Naive B cell (primary cell): ENCODE data around the gene CD28. TPM values are rescaled to one million over a fixed set of nuclear protein-coding genes. Genes with fewer than 3 reads are reported as not detected.
"Not testable (repeated sequence)": the region's sequence is repeated elsewhere in the genome, so short reads cannot be mapped to it uniquely, and the experiment has no call there.

ENCODE experiments used
- ATAC-seq, 2 donors: fragments of 150-1000 bp; cut with Tn5 transposase; 2 replicates each; pipeline ENCODE4 v1.10.0; 2021; ENCODE audit warnings: low read depth in 2 of 2, mild to moderate bottlenecking in 2 of 2, moderate library complexity in 2 of 2
- DNase-seq: peaks from one replicate; pipeline ENCODE4 v3.0.0; 2022
- H3K27ac Mint-ChIP-seq, 6 donors: one replicate each; pipeline ENCODE4 v1.8.0; 2020 to 2022; ENCODE audit warnings: mild to moderate bottlenecking in 6 of 6, mixed read lengths in 6 of 6, moderate library complexity in 5 of 6, inconsistent platforms in 2 of 6
- H3K27me3 Mint-ChIP-seq, 3 donors: one replicate each; pipeline ENCODE4 v1.8.0; 2021 to 2022; ENCODE audit warnings: mixed read lengths in 3 of 3, mild to moderate bottlenecking in 1 of 3
- H3K36me3 Mint-ChIP-seq, 2 donors: one replicate each; pipeline ENCODE4 v1.8.0; 2020 to 2022; ENCODE audit warnings: mixed read lengths in 2 of 2, inconsistent platforms in 1 of 2, mild to moderate bottlenecking in 1 of 2
- H3K4me1 Mint-ChIP-seq, 3 donors: one replicate each; pipeline ENCODE4 v1.8.0; 2020 to 2022; ENCODE audit warnings: mixed read lengths in 3 of 3, inconsistent platforms in 1 of 3, mild to moderate bottlenecking in 1 of 3, moderate library complexity in 1 of 3
- H3K4me3 Mint-ChIP-seq, 8 donors: one replicate each; pipeline ENCODE4 v1.8.0; 2020 to 2022; ENCODE audit warnings: mild to moderate bottlenecking in 8 of 8, mixed read lengths in 8 of 8, moderate library complexity in 8 of 8, inconsistent platforms in 2 of 8
- H3K9me3 Mint-ChIP-seq, 7 donors: one replicate each; pipeline ENCODE4 v1.8.0; 2020 to 2022; ENCODE audit warnings: mixed read lengths in 7 of 7, mild to moderate bottlenecking in 5 of 7, inconsistent platforms in 2 of 7, moderate library complexity in 1 of 7
- polyA plus RNA-seq, 6 donors: library from polyadenylated mRNA; unstranded; fragments of 300-500 nt; fragmentation: Illumina TruSeq; gene quantifications; one replicate each; pipeline ENCODE4 v1.2.3, GENCODE V29; 2021; ENCODE audit warnings: low read depth in 6 of 6

CD28 gene
- polyA plus RNA-seq, 6 donors from 2014 or later = 0.05 to 0.58 (median 0.16) TPM

DNA sequence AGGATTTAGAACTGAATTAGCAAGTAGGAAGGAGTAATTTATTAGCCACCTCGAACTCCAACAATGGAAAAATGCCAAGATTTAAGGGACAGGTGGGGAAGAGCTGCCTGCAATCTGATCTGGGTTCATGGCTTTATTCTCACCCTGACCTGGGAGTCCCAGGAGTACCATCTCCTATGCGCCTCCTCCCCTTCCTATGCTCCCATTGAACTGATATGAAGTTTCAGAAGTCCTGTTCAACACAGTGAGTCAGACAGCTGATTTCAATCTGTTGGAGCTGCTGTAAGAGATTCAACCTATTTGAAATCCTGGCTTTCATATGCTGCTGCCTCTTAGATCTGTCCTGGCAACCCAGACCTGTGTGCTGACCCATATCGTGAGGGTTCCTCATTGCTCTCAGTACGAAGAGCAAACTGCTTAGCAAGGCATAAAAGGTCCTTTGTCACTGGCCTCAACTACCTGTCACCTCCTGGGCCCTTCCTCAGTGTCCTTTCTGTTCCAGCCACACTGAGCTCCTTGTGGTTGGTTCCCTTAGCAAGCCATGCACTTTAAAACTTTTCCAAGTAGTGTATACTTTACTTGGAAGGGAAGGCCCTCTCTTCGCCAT, 15.9 kb upstream of the CD28 start:
- Mint-ChIP-seq H3K36me3 (no peaks in the 10 kb centered on the region), H3K4me1 (peaks cover 19 to 32% (median 20%) of the 10 kb centered on the region in 3 donors), H3K4me3 (no peak overlapping the region), H3K9me3 (no peaks in the 10 kb centered on the region), H3K27me3 (peaks cover 66 to 86% (median 81%) of the 10 kb centered on the region in 3 donors), H3K27ac (no peak overlapping the region)
- DNase-seq = no peak
- no peak for ATAC-seq

DNA sequence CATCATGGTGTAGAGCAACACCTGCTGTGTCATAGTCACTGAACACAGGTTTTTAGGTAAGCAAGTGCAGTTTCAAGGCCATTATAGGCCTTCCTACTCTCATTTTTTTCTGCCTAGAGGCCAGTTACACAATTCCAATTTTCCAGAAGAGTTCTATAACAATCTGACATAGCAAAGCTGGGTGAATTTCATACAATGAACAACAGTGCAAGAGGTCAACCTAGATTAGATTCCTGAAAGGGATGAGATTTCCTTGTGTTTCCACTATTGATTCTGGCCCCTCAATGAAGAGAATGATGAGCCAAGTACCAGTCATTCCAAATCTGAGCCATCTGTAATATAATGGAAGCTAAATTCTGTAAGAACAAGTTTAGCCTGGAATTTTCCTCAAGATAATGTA, 15.3 kb upstream of the CD28 start:
- ATAC-seq (no peak), DNase-seq (no peak)
- no peak overlapping the region for H3K27ac Mint-ChIP-seq
- peaks cover 19 to 32% (median 20%) of the 10 kb centered on the region in 3 donors for H3K4me1 Mint-ChIP-seq
- no peaks in the 10 kb centered on the region for H3K9me3 Mint-ChIP-seq
- H3K4me3 Mint-ChIP-seq = no peak overlapping the region
- H3K36me3 Mint-ChIP-seq = no peaks in the 10 kb centered on the region
- peaks cover 63 to 83% (median 78%) of the 10 kb centered on the region in 3 donors for H3K27me3 Mint-ChIP-seq

- H3K9me3 Mint-ChIP-seq = peaks cover 0 to 3% (median 0%) of the 10 kb centered on the region in 7 donors
- DNase-seq = no peak
- H3K4me1 Mint-ChIP-seq = peaks cover 19 to 32% (median 20%) of the 10 kb centered on the region in 3 donors
- no peak overlapping the region for H3K4me3 Mint-ChIP-seq
- H3K27ac Mint-ChIP-seq = peak overlapping the region in 1 of 6 donors; percentile 30
- peaks cover 62 to 81% (median 76%) of the 10 kb centered on the region in 3 donors for H3K27me3 Mint-ChIP-seq
- ATAC-seq = no peak
- H3K36me3 Mint-ChIP-seq = no peaks in the 10 kb centered on the region
Observed at GRCh38 chr2:203692031-203692710, 14.3 kb upstream of the CD28 start.

DNA sequence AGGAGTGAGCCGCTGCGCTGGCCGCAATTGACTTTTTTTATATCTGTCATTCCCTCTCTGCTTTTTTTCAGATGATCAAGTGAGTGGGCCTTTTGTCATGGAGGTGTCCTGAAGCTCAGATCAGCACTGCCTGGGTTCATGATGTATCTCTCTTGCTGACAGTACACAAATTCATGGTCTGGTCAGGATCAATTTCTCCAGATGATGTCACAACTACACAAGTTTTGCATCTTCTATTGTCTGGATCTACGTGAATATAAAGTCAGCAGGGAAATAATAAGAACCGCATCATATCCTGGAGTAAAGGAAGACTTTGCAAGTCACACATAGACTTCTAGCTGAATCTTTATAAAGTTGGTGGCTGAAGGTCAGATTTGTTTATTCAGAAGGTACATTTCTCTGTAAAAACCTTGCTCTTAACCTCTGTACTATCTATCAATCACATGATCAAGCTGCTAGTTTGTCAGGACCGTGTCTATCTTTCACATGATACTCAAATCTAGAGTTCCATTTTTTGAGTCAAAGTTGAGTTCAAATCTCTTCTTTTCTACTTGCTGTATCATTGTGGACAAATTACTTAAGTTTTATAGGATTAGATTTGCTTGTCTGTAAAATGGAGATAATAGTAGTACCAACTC, 13.1 kb upstream of the CD28 start:
- Mint-ChIP-seq H3K36me3 (no peaks in the 10 kb centered on the region), H3K27me3 (peaks cover 68 to 87% (median 81%) of the 10 kb centered on the region in 3 donors), H3K9me3 (peaks cover 0 to 4% (median 2%) of the 10 kb centered on the region in 7 donors), H3K4me1 (peaks cover 19 to 25% (median 19%) of the 10 kb centered on the region in 3 donors), H3K27ac (no peak overlapping the region), H3K4me3 (no peak overlapping the region)
- DNase-seq (no peak), ATAC-seq (no peak)

DNA sequence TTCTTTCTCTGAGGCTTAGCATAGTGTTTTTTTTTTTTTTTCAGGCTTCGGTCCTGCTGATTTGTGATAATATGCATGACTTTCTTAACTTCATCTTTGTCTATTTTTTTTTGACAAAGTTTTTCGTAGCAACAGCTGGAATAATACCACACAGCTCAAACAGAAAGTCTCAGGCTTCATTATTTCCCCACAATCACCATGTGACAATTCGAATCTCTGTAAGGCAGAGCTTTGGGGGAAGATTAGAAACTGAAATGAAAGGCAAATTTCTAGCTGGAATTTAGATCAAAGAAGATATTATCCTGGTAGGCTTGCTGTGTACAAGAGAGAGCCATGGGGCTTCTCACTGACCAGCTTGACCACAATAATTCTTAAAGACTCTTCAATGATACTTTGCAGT, 12.2 kb upstream of the CD28 start:
- ATAC-seq = no peak
- Mint-ChIP-seq H3K27me3 (peaks cover 77 to 90% (median 85%) of the 10 kb centered on the region in 3 donors), H3K4me3 (no peak overlapping the region), H3K4me1 (peaks cover 11 to 16% (median 12%) of the 10 kb centered on the region in 3 donors), H3K27ac (no peak overlapping the region), H3K36me3 (no peaks in the 10 kb centered on the region), H3K9me3 (peaks cover 0 to 6% (median 2%) of the 10 kb centered on the region in 7 donors)
- DNase-seq = no peak

- Mint-ChIP-seq H3K4me1 (no peaks in the 10 kb centered on the region), H3K27me3 (peaks cover 76 to 83% (median 81%) of the 10 kb centered on the region in 3 donors), H3K9me3 (peaks cover 0 to 21% (median 8%) of the 10 kb centered on the region in 7 donors), H3K27ac (peak overlapping the region in 1 of 6 donors; percentile 39), H3K36me3 (peaks cover 0 to 3% of the 10 kb centered on the region in 2 donors), H3K4me3 (no peak overlapping the region)
- DNase-seq (no peak), ATAC-seq (no peak)
Observed at GRCh38 chr2:203697190-203697589, 9.2 kb upstream of the CD28 start.

DNA sequence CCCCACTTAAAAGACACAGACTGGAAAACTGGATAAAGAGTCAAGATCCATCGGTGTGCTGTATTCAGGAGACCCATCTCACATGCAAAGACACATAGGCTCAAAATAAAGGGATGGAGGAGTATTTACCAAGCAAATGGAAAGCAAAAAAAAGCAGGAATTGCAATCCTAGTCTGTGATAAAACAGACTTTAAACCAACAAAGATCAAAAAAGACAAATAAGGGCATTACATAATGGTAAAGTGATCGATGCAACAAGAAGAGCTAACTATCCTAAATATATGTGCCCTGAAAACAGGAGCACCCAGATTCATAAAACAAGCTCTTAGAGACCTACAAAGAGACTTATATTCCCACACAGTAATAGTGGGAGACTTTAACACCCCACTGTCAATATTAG, 8.7 kb upstream of the CD28 start:
- Mint-ChIP-seq H3K27me3 (peaks cover 77 to 88% (median 84%) of the 10 kb centered on the region in 3 donors), H3K9me3 (peaks cover 0 to 24% (median 9%) of the 10 kb centered on the region in 7 donors)
- not testable (repeated sequence) for H3K27ac Mint-ChIP-seq, DNase-seq, H3K36me3 Mint-ChIP-seq, H3K4me1 Mint-ChIP-seq, H3K4me3 Mint-ChIP-seq, ATAC-seq

DNA sequence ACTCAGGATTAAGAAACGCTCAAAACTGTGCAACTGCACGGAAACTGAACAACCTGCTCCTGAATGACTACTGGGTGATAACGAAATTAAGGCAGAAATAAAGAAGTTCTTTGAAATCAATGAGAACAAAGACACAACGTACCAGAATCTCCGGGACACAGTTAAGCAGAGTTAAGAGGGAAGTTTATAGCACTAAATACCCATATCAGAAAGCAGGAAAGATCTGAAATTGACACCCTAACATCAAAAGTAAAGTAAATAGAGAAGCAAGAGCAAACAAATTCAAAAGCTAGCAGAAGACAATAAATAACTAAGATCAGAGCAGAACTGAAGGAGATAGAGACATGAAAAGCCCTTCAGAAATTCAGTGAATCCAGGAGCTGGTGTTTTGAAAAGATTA, 8.0 kb upstream of the CD28 start:
- Mint-ChIP-seq H3K27me3 (peaks cover 76 to 88% (median 86%) of the 10 kb centered on the region in 3 donors), H3K36me3 (peaks cover 0 to 12% of the 10 kb centered on the region in 2 donors), H3K9me3 (peaks cover 0 to 31% (median 15%) of the 10 kb centered on the region in 7 donors)
- ATAC-seq, H3K27ac Mint-ChIP-seq, H3K4me1 Mint-ChIP-seq, DNase-seq, H3K4me3 Mint-ChIP-seq: not testable (repeated sequence)

DNA sequence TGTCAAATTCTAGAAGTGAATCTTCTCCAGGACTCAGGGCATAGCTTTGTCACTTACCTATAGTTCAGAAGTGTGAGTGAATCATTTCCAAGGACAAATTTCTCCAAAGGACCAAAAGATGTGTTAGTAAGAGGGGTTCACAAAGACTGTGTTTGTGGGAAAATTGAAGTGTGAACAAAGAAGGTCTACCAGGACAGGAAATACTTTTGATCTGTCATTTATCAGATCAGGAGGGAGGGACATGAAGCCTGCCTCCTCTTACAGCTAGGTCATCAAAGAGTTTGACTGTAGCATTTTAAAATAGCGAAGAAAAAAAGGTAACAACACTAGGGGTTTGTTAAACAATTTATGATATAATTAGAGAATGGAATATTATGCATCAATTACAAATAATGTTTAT, 2.0 kb upstream of the CD28 start:
- Mint-ChIP-seq H3K9me3 (peaks cover 2 to 38% (median 19%) of the 10 kb centered on the region in 7 donors), H3K27ac (no peak overlapping the region), H3K4me1 (peaks cover 16 to 19% (median 18%) of the 10 kb centered on the region in 3 donors), H3K27me3 (peaks cover 49 to 67% (median 53%) of the 10 kb centered on the region in 3 donors), H3K36me3 (peaks cover 11 to 12% of the 10 kb centered on the region in 2 donors), H3K4me3 (no peak overlapping the region)
- ATAC-seq (no peak), DNase-seq (no peak)

GRCh38 chr2:203705178-203705577, 1.3 kb upstream of the CD28 start:
- peak overlapping the region in 1 of 8 donors; percentile 21 for H3K4me3 Mint-ChIP-seq
- peaks cover 16 to 19% (median 18%) of the 10 kb centered on the region in 3 donors for H3K4me1 Mint-ChIP-seq
- H3K9me3 Mint-ChIP-seq = peaks cover 2 to 33% (median 19%) of the 10 kb centered on the region in 7 donors
- peaks cover 43 to 61% (median 46%) of the 10 kb centered on the region in 3 donors for H3K27me3 Mint-ChIP-seq
- peaks cover 11 to 12% of the 10 kb centered on the region in 2 donors for H3K36me3 Mint-ChIP-seq
- H3K27ac Mint-ChIP-seq = peak overlapping the region in 3 of 6 donors; percentile 24 to 82 (median 73)
- ATAC-seq (no peak), DNase-seq (no peak)

- H3K4me1 Mint-ChIP-seq = peaks cover 16 to 19% (median 18%) of the 10 kb centered on the region in 3 donors
- no peak overlapping the region for H3K4me3 Mint-ChIP-seq
- peaks cover 2 to 21% (median 12%) of the 10 kb centered on the region in 7 donors for H3K9me3 Mint-ChIP-seq
- DNase-seq (no peak), ATAC-seq (no peak)
- H3K27ac Mint-ChIP-seq = peak overlapping the region in 2 of 6 donors; percentile 30 to 71
- H3K27me3 Mint-ChIP-seq = peaks cover 32 to 45% (median 38%) of the 10 kb centered on the region in 3 donors
- H3K36me3 Mint-ChIP-seq = peaks cover 7 to 11% of the 10 kb centered on the region in 2 donors
Observed at GRCh38 chr2:203707530-203707929, 1.1 kb downstream of the CD28 start.

- no peak overlapping the region for H3K27ac Mint-ChIP-seq
- H3K4me1 Mint-ChIP-seq = peaks cover 16 to 19% (median 18%) of the 10 kb centered on the region in 3 donors
- H3K4me3 Mint-ChIP-seq = no peak overlapping the region
- peaks cover 0 to 8% (median 5%) of the 10 kb centered on the region in 7 donors for H3K9me3 Mint-ChIP-seq
- H3K36me3 Mint-ChIP-seq = peaks cover 0 to 11% of the 10 kb centered on the region in 2 donors
- H3K27me3 Mint-ChIP-seq = peaks cover 37 to 52% (median 40%) of the 10 kb centered on the region in 3 donors
- ATAC-seq (no peak), DNase-seq (no peak)
Observed at GRCh38 chr2:203708846-203709396, 2.5 kb downstream of the CD28 start.
